Stimulated activated CD4-positive, alpha-beta T cell treated with anti-CD3 and anti-CD28 coated beads, Interleukin-12 subunit alpha, Interleukin-12 subunit beta, amount 100 ng/mL, for 4 hours (primary cell): ENCODE measurements around the gene PPP1R18.
A peak's percentile ranks its signal among the peaks of the same experiment; 100 is the strongest.
"Not testable (repeated sequence)": the region's sequence is repeated elsewhere in the genome, so short reads cannot be mapped to it uniquely, and the experiment has no call there.

Experiments
- DNase-seq: peaks from one replicate; pipeline ENCODE4 v3.0.0-alpha.2; 2020

Gene PPP1R18

DNA sequence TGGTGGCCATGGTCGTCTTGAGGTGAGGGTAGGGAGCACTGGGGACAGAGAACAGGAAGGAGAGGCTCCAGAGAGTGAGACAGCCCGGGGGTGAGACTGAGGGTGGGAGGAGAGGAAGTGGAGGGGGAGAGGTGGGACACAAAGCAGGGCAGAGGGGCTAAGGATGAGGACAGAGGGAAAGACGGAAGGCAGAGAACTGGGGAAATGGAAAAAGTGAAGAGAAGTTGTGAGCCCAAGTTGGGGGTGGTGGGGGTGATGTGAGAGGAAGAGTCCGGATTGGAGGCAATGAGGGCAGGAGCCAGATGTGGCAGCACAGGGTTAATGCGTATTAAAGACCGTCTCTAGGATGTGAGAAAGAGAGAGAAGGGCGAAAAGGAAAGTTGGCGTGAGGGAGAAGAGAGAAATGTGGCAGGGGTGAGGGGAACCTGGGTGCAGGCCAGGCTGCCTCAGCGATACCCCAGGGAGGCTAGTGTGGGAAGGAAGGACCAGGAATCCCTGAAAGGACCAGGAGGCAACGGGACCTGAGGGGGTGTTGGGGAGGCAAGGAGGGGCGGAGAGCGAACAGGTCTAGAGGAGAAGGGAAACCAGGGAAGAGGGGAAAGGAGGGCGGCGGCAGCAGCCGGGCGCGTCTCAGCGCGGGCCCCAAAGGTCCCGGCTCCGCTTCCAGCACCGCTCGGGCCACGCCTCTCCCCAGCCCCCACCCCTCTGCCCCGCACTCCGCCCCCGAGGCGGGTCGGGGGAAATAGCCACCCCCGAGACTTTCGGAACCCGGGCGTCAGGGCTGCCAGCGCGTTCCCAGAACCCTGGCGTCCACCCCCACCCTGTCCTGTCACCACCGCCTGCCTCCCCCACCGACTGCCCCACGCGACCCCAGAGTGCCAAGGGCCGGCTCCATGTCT, at the start of gene PPP1R18:
Gene PPP1R18 (minus strand): TSS at position 637 of the 899 bp plus-strand sequence. CDS start 627 bp downstream, at position 10.
- peak; percentile 88 for DNase-seq

GRCh38 chr6:30735668-30736314, 49.3 kb upstream of the PPP1R18 start:
- no peak for DNase-seq

GRCh38 chr6:30732237-30732943, 45.9 kb upstream of the PPP1R18 start:
- no peak for DNase-seq

GRCh38 chr6:30730601-30731435, 44.4 kb upstream of the PPP1R18 start:
- peak; percentile 83 for DNase-seq

GRCh38 chr6:30727920-30728553, 41.6 kb upstream of the PPP1R18 start:
- no peak for DNase-seq

DNA sequence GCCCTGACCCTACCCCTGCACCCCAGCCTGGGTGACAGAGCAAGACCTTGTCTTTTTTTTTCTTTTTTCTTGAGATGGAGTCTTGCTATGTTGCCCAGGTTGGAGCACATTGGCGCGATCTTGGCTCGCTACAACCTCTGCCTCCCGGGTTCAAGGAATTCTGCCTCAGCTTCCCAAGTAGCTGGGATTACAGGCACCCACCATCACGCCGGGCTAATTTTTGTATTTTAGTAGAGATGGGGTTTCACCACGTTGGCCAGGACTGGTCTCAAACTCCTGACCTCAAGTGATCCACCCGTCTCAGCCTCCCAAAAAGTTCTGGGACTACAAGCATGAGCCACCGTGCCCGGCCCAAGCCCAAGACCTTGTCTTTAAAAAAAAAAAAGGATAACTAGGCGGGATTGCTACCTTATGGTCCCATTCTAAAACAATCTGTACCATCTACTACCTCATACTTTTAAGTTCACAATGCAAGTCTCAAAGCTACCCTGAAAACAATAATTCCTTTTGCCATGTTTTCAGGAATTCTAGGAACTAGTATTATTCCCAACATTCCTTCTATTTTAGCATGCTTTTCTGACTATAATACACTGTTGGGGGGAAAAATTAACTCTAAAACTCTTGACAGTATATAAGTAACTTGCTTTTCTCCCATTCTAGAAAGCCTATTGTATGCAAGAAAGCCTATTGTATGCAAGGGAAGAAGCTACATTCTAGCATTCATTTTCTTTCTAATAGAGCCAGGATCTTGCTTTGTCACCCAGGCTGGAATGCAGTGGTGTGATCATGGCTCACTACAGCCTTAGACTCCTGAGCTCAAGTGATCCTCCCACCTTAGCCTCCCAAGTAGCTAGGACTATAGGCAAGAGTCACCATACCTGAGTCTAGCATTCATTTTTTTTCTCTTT, 40.3 kb upstream of the PPP1R18 start:
- DNase-seq = no peak

- DNase-seq = no peak
Observed at GRCh38 chr6:30725713-30726505, 39.5 kb upstream of the PPP1R18 start.

DNA sequence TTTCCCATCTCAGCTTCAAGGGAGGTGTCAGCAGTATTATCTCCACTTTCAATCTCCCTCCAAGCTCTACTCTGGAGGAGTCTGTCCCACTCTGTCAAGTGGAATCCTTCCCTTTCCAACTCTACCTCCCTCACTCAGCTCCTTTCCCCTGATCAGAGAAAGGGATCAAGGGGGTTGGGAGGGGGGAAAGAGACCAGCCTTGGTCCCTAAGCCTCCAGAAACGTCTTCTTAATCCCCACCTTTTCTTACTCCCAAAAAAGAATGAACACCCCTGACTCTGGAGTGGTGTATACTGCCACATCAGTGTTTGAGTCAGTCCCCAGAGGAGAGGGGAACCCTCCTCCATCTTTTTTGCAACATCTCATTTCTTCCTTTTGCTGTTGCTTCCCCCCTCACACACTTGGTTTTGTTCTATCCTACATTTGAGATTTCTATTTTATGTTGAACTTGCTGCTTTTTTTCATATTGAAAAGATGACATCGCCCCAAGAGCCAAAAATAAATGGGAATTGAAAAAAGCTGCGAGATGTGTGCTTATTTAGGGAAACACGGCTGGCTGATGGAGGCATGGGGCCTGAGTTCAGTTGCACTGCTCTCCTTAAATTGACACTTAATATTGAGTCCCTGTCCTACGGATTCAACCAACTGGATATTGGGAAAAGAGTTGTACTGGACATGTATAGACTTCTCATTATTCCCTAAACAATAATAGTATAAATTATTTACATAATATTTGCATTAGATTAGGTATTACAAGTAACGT, 38.6 kb upstream of the PPP1R18 start:
- DNase-seq = no peak

DNA sequence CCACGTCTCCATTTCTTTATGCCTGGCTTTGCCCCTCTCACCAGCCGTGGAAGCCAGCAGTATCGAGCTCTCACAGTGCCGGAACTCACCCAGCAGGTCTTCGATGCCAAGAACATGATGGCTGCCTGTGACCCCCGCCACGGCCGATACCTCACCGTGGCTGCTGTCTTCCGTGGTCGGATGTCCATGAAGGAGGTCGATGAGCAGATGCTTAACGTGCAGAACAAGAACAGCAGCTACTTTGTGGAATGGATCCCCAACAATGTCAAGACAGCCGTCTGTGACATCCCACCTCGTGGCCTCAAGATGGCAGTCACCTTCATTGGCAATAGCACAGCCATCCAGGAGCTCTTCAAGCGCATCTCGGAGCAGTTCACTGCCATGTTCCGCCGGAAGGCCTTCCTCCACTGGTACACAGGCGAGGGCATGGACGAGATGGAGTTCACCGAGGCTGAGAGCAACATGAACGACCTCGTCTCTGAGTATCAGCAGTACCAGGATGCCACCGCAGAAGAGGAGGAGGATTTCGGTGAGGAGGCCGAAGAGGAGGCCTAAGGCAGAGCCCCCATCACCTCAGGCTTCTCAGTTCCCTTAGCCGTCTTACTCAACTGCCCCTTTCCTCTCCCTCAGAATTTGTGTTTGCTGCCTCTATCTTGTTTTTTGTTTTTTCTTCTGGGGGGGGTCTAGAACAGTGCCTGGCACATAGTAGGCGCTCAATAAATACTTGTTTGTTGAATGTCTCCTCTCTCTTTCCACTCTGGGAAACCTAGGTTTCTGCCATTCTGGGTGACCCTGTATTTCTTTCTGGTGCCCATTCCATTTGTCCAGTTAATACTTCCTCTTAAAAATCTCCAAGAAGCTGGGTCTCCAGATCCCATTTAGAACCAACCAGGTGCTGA, 37.6 kb upstream of the PPP1R18 start:
- not testable (repeated sequence) for DNase-seq

DNA sequence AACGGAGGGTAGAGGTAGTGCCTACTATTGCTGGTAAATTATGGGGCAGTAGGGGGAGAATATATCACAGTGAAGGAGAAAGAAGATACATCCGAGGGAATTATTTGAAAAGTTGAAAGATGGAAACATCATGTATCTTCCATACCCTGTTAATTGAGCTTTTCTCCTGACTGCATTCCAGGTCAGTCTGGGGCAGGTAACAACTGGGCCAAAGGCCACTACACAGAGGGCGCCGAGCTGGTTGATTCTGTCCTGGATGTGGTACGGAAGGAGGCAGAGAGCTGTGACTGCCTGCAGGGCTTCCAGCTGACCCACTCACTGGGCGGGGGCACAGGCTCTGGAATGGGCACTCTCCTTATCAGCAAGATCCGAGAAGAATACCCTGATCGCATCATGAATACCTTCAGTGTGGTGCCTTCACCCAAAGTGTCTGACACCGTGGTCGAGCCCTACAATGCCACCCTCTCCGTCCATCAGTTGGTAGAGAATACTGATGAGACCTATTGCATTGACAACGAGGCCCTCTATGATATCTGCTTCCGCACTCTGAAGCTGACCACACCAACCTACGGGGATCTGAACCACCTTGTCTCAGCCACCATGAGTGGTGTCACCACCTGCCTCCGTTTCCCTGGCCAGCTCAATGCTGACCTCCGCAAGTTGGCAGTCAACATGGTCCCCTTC, 36.9 kb upstream of the PPP1R18 start:
- DNase-seq = not testable (repeated sequence)

- peak; percentile 82 for DNase-seq
Observed at GRCh38 chr6:30722280-30723112, 36.1 kb upstream of the PPP1R18 start.

DNA sequence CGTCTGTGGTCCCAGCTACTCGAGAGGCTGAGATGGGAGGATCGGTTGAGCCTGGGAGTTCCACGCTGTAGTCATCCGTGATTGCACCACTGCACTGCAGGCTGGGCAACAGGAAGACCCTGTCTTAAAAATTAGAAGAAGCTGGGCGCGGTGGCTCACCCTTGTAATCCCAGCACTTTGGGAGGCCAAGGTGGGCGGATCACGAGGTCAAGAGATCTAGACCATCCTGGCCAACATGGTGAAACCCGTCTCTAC, 35.5 kb upstream of the PPP1R18 start:
- DNase-seq = not testable (repeated sequence)

GRCh38 chr6:30721198-30722024, 35.0 kb upstream of the PPP1R18 start:
- DNase-seq = peak; percentile 98

- peak; percentile 63 for DNase-seq
Observed at GRCh38 chr6:30720738-30721197, 34.3 kb upstream of the PPP1R18 start.

GRCh38 chr6:30719791-30720737, 33.6 kb upstream of the PPP1R18 start, which contains the start of gene TUBB:
TUBB (plus strand) TSS chr6:30720352; CDS start chr6:30720507, 155 bp downstream.
- peak; percentile 94 for DNase-seq
